Liver (tissue), 3 donors: ENCODE results near the gene ABCG2.

Experiments
- CTCF ChIP-seq: fragments of 150-350 bp; IDR thresholded peaks from 2 replicates; pipeline ENCODE4 v1.5.1; 2017; ENCODE audit warnings: improper control_type of control experiment, low read depth, low read length; ENCODE audit not compliant: missing input control
- EGR1 ChIP-seq, 2 donors: IDR thresholded peaks; 2 replicates each; pipeline ENCODE4 v1.6.1; 2016 to 2018; ENCODE audit warnings: antibody characterized with exemption in 2 of 2, low read depth in 2 of 2
- GABPA ChIP-seq, 2 donors: IDR thresholded peaks in 1 of 2; conservative IDR thresholded peaks in 1 of 2; 2 replicates each; pipeline ENCODE4 v1.6.1; 2016; ENCODE audit warnings: antibody characterized with exemption in 2 of 2, mild to moderate bottlenecking in 1 of 2, moderate library complexity in 1 of 2
- HNF4G ChIP-seq: IDR thresholded peaks from 2 replicates; pipeline ENCODE4 v1.6.1; 2016; ENCODE audit warnings: antibody characterized with exemption
- JUND ChIP-seq, 2 donors: IDR thresholded peaks; 2 replicates each; pipeline ENCODE4 v1.6.1; 2016; ENCODE audit warnings: antibody characterized with exemption in 2 of 2
- MAX ChIP-seq: IDR thresholded peaks from 2 replicates; pipeline ENCODE4 v1.6.1; 2016; ENCODE audit warnings: antibody characterized with exemption
- NR2F2 ChIP-seq: IDR thresholded peaks from 2 replicates; pipeline ENCODE4 v1.6.1; 2016; ENCODE audit warnings: antibody characterized with exemption
- RAD21 ChIP-seq, 2 donors: IDR thresholded peaks; 2 replicates each; pipeline ENCODE4 v1.6.1; 2016; ENCODE audit warnings: antibody characterized with exemption in 2 of 2, mild to moderate bottlenecking in 2 of 2
- REST ChIP-seq: IDR thresholded peaks from 2 replicates; pipeline ENCODE4 v1.6.1; 2016; ENCODE audit warnings: antibody characterized with exemption, mild to moderate bottlenecking
- SP1 ChIP-seq: IDR thresholded peaks from 2 replicates; pipeline ENCODE4 v1.6.1; 2018; ENCODE audit warnings: antibody characterized with exemption, mild to moderate bottlenecking
- TAF1 ChIP-seq: conservative IDR thresholded peaks from 2 replicates; pipeline ENCODE4 v1.6.1; 2016; ENCODE audit warnings: antibody characterized with exemption, mild to moderate bottlenecking
- YY1 ChIP-seq: IDR thresholded peaks from 2 replicates; pipeline ENCODE4 v1.6.1; 2016; ENCODE audit warnings: antibody characterized with exemption, mild to moderate bottlenecking
- ZBTB33 ChIP-seq: IDR thresholded peaks from 2 replicates; pipeline ENCODE4 v1.6.1; 2016; ENCODE audit warnings: antibody characterized with exemption
- donor health status: healthy.
- donor health status: healthy.

- TF ChIP-seq CTCF (no peak), GABPA (IDR thresholded peaks at IDR 0.05 in 1 of 2, conservative IDR thresholded peaks at IDR 0.05 in 1 of 2) (no peak), REST (no peak), EGR1 (IDR thresholded peaks at IDR 0.05; ENCODE audit: low read depth in 2 of 2) (no peak), SP1 (no peak), ZBTB33 (no peak), YY1 (no peak), HNF4G (no peak), TAF1 (no peak), MAX (no peak), JUND (IDR thresholded peaks at IDR 0.05) (no peak), NR2F2 (no peak), RAD21 (IDR thresholded peaks at IDR 0.05) (no peak)
Measured at GRCh38 chr4:88177983-88178625, 19.7 kb upstream of the ABCG2 start.
